NCI-H2196 (cell line): Measurements from ENCODE around the gene KLB.
A peak's percentile ranks its signal among the peaks of the same experiment; 100 is the strongest.

Experiments
- DNase-seq: peaks from one replicate; lab custom pipeline; 2025; ENCODE audit not compliant: unreplicated experiment; lab: John Stamatoyannopoulos, UW

KLB gene

DNA sequence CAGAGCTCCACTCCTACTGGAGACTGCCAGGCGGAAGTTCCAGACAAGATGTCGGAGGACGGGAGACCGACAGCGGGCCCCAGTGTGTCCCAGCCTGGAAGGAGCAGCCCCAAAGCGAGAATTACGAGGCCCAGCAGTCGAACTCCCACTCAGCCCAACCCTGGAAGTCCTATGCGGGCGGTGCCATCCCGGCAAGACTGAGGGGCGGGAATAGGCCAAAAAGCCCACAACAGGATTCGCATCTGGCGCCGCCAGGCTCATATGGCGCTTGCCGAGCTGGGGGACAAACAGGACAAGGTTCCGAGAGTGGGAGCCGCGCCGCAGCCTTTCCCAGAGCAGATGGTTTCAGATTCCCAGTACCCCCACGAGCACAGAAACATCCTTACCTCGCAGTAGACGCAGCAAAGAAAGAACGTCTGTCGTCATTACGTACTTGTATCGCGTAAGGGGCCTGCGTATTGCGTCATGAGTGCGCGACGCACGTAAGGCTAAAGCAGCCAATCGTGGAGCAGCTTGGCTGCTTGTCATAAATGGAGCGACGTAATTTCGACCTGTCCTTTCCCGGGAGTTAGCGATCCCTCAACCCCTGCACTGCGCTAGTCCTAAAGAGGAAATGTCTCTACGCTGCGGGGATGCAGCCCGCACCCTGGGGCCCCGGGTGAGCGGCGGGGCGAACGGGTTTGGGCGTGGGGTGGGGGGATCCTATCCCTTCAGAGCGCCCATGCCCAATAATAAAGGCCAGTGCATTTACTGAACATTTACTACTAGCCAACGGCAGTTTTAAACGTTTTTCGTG lies 52.0 kb downstream of the KLB start, which contains the start of the genes LIAS and RPL9:
Gene LIAS, plus strand, starts transcription at position 552 of the 796 bp plus-strand sequence. Its CDS starts 62 bp downstream, at position 614.
Gene RPL9, minus strand, starts transcription at position 418 of the 796 bp plus-strand sequence. CDS start 483 bp downstream, outside the sequence.
- peak; percentile 97 for DNase-seq

GRCh38 chr4:39464886-39465501 lies 58.3 kb downstream of the KLB start:
- DNase-seq, result no peak

GRCh38 chr4:39466747-39467146 lies 60.0 kb downstream of the KLB start:
- no peak for DNase-seq

DNA sequence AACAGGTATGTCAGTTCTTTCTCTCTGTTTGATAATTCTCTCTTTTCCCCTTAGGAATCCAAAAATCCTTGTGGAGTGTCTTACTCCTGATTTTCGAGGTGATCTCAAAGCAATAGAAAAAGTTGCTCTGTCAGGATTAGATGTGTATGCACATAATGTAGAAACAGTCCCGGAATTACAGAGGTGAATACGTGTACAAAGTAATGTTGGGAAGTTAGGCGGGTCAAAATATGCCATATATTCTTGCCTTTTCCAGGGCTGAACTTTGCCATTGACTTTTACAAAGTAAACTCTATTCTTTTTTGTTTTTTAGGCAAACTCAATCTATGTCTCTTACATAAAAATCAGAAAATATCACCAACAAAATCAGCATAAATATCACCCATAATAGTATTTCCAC lies 60.7 kb downstream of the KLB start:
- no peak for DNase-seq

GRCh38 chr4:39469429-39470077 lies 62.8 kb downstream of the KLB start:
- DNase-seq, result peak; percentile 73

DNA sequence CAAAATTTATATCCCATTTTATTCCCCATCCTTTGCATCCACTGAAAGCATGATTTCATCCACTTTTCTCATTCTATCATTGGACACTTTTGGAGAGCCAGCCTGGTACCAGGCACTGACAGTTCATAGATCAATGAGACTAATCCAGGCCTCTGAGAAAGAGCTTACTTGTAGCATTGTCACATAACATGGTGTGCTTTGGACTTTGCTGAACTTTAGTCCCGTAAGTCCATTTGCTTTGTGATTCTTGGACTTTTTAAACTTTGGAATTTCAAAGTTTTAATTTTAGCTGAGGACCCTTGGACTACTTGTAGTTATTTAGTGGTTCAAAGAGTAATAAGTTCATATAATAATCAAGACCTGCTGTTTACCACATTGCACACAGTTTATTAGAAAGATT lies 63.7 kb downstream of the KLB start:
- DNase-seq, result no peak

- no peak for DNase-seq
Observed at GRCh38 chr4:39472396-39472795, 65.7 kb downstream of the KLB start.

DNA sequence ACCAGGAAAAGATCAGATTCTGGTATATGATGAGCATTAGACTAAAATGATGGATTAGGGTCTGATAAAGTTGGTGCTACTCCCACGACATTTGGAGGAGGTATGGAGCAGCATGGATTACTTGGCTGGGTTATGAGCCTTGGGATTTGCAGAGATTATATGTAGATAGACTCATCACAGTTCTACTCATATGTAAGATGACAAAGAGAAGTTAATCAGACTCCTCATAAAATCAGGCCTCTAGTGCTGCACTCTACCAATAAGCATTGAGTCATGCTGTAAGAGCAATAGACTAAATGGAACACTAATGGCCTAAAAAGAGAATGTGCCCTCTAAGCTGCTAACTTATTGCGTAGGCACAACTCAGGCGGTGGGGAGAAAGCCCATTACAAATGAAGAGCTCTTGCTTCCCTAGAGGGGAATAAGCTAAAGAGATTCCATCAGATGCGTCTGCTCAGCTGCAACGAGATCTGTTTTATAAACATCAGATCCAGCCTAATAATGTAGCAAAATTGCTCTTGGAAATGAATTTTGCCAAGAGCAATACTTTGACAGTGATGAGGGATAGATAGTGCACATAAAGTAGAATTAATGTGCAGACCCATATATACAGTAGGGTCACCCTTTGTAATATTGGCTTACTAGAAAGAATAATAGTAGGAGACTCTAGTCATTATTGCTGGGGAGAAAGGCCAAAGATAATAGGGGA lies 69.6 kb downstream of the KLB start:
- DNase-seq, result no peak

DNA sequence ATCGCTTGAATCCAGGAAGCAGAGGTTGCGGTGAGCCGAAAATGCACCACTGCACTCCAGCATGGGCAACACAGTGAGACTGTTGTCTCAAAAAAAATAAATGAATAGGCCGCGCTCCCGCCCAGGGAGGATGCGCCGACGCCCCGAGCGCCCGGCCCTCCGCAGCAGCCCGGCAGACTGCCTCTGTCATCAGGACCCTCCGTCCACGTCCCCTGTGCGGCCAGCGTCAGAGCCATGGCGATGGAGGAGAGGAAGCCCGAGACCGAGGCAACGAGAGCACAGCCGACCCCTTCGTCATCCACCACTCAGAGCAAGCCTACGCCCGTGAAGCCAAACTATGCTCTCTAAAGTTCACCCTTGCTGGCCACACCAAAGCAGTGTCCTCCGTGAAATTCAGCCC lies 73.5 kb downstream of the KLB start:
- DNase-seq, result no peak

- no peak for DNase-seq
Observed at GRCh38 chr4:39480902-39481695, 74.4 kb downstream of the KLB start.

DNA sequence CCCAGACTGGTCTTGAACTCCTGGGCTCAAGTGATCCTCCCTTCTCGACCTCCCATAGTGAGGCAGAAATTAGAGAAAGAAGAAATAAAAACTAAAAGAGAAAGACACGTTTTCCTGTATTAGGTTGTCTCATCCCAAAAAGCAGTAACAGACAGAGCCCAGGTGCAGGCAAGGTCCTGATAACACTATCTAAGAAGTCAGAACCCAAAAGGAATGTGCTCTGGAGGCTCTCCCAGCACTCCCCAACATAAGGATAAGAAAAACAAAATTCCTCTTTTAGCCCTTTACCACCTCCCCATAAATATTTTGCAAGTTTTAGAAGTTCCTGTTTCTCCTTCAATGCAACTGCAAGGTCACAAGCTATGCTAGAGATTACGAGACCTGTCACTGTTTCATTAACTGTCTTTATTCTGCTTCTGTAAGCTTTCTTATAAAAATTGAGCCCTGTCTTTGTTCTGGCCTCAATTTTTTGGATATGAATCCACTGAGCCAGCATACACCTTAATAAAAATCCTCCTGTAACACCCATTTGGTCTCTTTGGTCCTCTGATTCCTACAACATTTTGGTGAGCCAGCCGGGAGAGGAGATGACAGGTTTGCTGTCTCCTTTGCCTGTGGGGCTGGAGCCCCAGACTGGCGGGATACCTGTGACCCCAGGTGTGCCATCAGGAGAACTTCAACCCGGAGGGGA lies 78.0 kb downstream of the KLB start:
- DNase-seq, result no peak

- DNase-seq, result no peak
Observed at GRCh38 chr4:39486221-39486804, 79.6 kb downstream of the KLB start.

GRCh38 chr4:39490322-39490721 lies 83.6 kb downstream of the KLB start:
- DNase-seq, result no peak

GRCh38 chr4:39494354-39494753 lies 87.6 kb downstream of the KLB start:
- DNase-seq, result no peak

DNA sequence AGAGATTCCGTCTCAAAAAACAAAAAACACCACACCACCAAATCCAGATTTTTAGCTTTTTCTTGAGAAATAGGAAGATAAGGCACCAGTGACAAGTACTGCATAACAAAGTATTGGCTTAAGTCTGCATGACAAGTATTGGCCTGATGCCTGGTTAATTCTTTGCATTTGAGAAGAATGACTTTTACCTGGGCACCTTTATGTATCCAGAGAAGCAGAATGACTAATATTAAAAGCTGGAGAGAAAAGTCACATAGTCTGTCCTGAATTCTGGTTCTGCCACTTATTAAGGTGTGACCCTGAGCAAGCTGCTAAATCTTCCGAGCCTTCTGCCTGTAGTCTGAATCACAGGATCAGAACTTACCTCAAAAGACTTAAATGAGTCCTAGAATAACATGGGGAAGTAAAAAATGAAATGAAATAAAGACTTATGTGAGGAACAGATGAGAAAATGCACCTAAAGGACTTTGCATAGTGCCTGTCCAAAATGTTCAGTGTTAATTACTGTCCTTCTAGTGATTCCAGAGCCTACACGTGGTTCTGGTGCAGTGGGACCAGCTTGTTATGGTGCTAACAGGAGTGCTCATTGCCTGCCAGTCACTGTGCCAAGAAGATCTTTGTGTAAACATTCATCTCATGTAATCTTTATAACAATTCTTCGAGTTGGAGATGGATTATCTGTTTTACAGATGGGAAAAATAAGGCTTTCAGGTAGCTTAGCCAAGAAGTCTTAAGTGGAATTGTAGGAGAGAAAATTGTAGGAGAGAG lies 88.9 kb downstream of the KLB start:
- no peak for DNase-seq

- DNase-seq, result no peak
Observed at GRCh38 chr4:39497909-39498726, 91.4 kb downstream of the KLB start.

- DNase-seq, result no peak
Observed at GRCh38 chr4:39498727-39499020, 91.9 kb downstream of the KLB start.
